Panc1 (cell line): ENCODE data around the gene DHCR24. TPM values are rescaled to one million over a fixed set of nuclear protein-coding genes. Genes with fewer than 3 reads are reported as not detected.

Experiments used
- ATAC-seq: fragments of 200-7000 bp; cut with Tn5 transposase; 2 replicates; pipeline ENCODE4 v1.9.1; 2020; ENCODE audit warnings: mild to moderate bottlenecking, moderate library complexity
- BruUV-seq: library from RNA; stranded (reverse); fragments of 400-500 nt; replicated peaks from 2 replicates; lab custom pipeline; 2021; lab: Mats Ljungman, UMichigan
- CTCF ChIA-PET: fragments of 300-600 bp; sonication (Branson Sonifier 250); formaldehyde crosslinking; loops from one replicate; lab custom pipeline; 2022; ENCODE audit warnings: antibody characterized with exemption; lab: Charles Lee
- POLR2A ChIA-PET: fragments of 300-600 bp; sonication (Branson Sonifier 250); formaldehyde crosslinking; loops from one replicate; lab custom pipeline; 2022; ENCODE audit warnings: antibody characterized with exemption; lab: Charles Lee
- DNase-seq: peaks from one replicate; pipeline ENCODE4 v3.0.0-alpha.2; 2010; ENCODE audit warnings: low read depth, low spot score
- H3K27ac ChIP-seq: 2 replicates; pipeline ENCODE4 v1.5.1; 2011; ENCODE audit warnings: mild to moderate bottlenecking, low read length, inconsistent platforms
- H3K27me3 ChIP-seq: fragments of 200-500 bp; sonication (Bioruptor generic); 2 replicates; pipeline ENCODE4 v1.6.0; 2014; ENCODE audit warnings: low read length, inconsistent platforms; ENCODE audit not compliant: control insufficient read depth, insufficient read depth
- H3K36me3 ChIP-seq: fragments of 200-500 bp; sonication (Bioruptor generic); 2 replicates; pipeline ENCODE4 v1.5.1; 2014; ENCODE audit warnings: inconsistent platforms, mild to moderate bottlenecking, low read length, moderate library complexity; ENCODE audit not compliant: control insufficient read depth, insufficient read depth
- H3K4me1 ChIP-seq: 2 replicates; pipeline ENCODE4 v1.5.1; 2011; ENCODE audit warnings: inconsistent platforms, mild to moderate bottlenecking, low read length, moderate library complexity; ENCODE audit not compliant: control insufficient read depth, insufficient read depth
- H3K4me3 ChIP-seq, 2 experiments: 2 replicates each; pipeline ENCODE4 v1.5.1; 2011 to 2012; ENCODE audit warnings: low read depth in 2 of 2, low read length in 2 of 2, mild to moderate bottlenecking in 2 of 2, inconsistent platforms in 1 of 2, moderate library complexity in 1 of 2
- H3K9me3 ChIP-seq: fragments of 200-500 bp; sonication (Bioruptor generic); 2 replicates; pipeline ENCODE4 v1.5.1; 2014; ENCODE audit warnings: low read depth, mild to moderate bottlenecking, inconsistent platforms, low read length, moderate library complexity; ENCODE audit not compliant: control insufficient read depth, insufficient read depth
- POLR2AphosphoS5 ChIP-seq: IDR thresholded peaks from 2 replicates; pipeline ENCODE4 v1.6.1; 2012; ENCODE audit warnings: mild to moderate bottlenecking, low read depth, low read length, moderate library complexity
- SIN3A ChIP-seq: IDR thresholded peaks from 2 replicates; pipeline ENCODE4 v1.6.1; 2012; ENCODE audit warnings: low read depth, mild to moderate bottlenecking, low read length, moderate library complexity, borderline replicate concordance; ENCODE audit not compliant: insufficient read depth
- TCF7L2 ChIP-seq: IDR thresholded peaks from 2 replicates; pipeline ENCODE4 v1.6.1; 2011; ENCODE audit warnings: mild to moderate bottlenecking, low read depth, low read length, inconsistent platforms
- in situ Hi-C: cut with HindIII; loops from 2 replicates; pipeline ENCODE4 v1.10.0; 2016; ENCODE audit warnings: low sequenced_read_pairs, low pct_unique_long_range_greater_than_20kb
- intact Hi-C: fragments of 100-400 bp; cut with micrococcal nuclease; formaldehyde crosslinking; loops from one replicate; pipeline ENCODE4 v1.10.0; 2022; ENCODE audit not compliant: unreplicated experiment
- total RNA-seq: library from RNA; stranded (reverse); gene quantifications from one replicate; pipeline ENCODE4 v1.2.1, GENCODE V29; 2021; ENCODE audit not compliant: unreplicated experiment
- TF ChIP-seq, protein P1 (sequence below): fragments of 450-650 bp; IDR thresholded peaks from 2 replicates; pipeline ENCODE4 v1.5.1; 2017; ENCODE audit warnings: mild to moderate bottlenecking
- TF ChIP-seq, protein P2 (sequence below), 2 experiments: IDR thresholded peaks; 2 replicates each; pipeline ENCODE4 v1.6.1; 2011 to 2012; ENCODE audit warnings: low read depth in 2 of 2, control low read depth in 1 of 2, low read length in 1 of 2, mild to moderate bottlenecking in 1 of 2, moderate library complexity in 1 of 2; ENCODE audit not compliant: insufficient read depth in 1 of 2

The DHCR24 gene
- total RNA-seq, 1 experiment from 2014 or later = 313 TPM

DNA sequence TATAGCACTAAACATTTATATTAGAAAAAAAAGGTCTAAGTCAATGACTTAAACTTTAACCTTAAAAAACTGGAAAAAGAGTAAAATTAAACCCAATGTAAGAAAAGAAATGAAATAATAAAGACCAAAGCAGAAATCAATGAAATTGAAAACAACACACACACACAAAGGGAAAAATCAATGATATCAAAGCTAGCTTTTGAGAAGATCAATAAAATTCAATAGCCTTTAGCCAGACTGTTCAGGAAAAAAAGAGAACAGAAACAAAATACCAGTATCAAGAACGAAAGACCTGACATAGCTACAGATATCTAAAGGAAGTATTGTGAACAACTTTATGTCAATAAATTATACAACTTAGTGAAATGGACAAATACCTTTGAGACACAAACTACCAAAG is 7.1 kb downstream of the DHCR24 start:
- in situ Hi-C loops = no loop called here
- ChIA-PET POLR2A (interaction anchor here (0.6 kb wide), 1 partner anchor 186 kb away, joined by 3 read pairs; no protein-coding TSS in a partner anchor), CTCF (no interaction called here)
- peaks cover 21% of the 10 kb centered on the region for H3K4me1 ChIP-seq
- H3K27me3 ChIP-seq = no peaks in the 10 kb centered on the region
- TF ChIP-seq TCF7L2 = no peak
- TF ChIP-seq, protein P1, sequence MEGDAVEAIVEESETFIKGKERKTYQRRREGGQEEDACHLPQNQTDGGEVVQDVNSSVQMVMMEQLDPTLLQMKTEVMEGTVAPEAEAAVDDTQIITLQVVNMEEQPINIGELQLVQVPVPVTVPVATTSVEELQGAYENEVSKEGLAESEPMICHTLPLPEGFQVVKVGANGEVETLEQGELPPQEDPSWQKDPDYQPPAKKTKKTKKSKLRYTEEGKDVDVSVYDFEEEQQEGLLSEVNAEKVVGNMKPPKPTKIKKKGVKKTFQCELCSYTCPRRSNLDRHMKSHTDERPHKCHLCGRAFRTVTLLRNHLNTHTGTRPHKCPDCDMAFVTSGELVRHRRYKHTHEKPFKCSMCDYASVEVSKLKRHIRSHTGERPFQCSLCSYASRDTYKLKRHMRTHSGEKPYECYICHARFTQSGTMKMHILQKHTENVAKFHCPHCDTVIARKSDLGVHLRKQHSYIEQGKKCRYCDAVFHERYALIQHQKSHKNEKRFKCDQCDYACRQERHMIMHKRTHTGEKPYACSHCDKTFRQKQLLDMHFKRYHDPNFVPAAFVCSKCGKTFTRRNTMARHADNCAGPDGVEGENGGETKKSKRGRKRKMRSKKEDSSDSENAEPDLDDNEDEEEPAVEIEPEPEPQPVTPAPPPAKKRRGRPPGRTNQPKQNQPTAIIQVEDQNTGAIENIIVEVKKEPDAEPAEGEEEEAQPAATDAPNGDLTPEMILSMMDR = no peak
- TF ChIP-seq, protein P2, sequence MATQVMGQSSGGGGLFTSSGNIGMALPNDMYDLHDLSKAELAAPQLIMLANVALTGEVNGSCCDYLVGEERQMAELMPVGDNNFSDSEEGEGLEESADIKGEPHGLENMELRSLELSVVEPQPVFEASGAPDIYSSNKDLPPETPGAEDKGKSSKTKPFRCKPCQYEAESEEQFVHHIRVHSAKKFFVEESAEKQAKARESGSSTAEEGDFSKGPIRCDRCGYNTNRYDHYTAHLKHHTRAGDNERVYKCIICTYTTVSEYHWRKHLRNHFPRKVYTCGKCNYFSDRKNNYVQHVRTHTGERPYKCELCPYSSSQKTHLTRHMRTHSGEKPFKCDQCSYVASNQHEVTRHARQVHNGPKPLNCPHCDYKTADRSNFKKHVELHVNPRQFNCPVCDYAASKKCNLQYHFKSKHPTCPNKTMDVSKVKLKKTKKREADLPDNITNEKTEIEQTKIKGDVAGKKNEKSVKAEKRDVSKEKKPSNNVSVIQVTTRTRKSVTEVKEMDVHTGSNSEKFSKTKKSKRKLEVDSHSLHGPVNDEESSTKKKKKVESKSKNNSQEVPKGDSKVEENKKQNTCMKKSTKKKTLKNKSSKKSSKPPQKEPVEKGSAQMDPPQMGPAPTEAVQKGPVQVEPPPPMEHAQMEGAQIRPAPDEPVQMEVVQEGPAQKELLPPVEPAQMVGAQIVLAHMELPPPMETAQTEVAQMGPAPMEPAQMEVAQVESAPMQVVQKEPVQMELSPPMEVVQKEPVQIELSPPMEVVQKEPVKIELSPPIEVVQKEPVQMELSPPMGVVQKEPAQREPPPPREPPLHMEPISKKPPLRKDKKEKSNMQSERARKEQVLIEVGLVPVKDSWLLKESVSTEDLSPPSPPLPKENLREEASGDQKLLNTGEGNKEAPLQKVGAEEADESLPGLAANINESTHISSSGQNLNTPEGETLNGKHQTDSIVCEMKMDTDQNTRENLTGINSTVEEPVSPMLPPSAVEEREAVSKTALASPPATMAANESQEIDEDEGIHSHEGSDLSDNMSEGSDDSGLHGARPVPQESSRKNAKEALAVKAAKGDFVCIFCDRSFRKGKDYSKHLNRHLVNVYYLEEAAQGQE (IDR thresholded peaks at IDR 0.05; ENCODE audit: insufficient read depth in 1 of 2, low read depth in 2 of 2, low read length in 1 of 2) = no peak
- no peak for TF ChIP-seq SIN3A
- H3K36me3 ChIP-seq = peaks cover 17% of the 10 kb centered on the region
- intact Hi-C loops = no loop called here
- no peaks in the 10 kb centered on the region for H3K9me3 ChIP-seq
- DNase-seq = no peak
- no peak for ATAC-seq
- H3K27ac ChIP-seq = no peak overlapping the region
- no peak overlapping the region for H3K4me3 ChIP-seq
- no TSS peak for BruUV-seq

DNA sequence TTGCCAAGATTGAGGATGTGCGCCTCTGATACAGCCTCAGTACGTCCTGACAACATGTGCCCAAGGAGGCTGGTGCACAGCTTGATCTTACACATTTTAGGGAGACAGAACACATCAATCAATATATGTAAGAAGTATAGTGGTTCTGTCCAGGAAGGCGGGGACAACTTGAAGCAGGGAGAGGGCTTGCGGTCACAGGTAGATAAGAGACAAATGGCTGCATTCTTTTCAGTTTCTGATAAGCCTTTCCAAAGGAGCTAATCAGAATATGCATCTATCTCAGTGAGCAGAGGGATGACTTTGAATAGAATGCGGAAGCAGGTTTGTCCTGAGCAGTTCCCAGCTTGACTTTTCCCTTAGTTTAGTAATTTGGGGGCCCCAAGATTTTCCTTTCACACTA is 10.2 kb downstream of the DHCR24 start:
- Histone ChIP-seq H3K36me3 (peaks cover 23% of the 10 kb centered on the region), H3K4me3 (no peak overlapping the region), H3K9me3 (no peaks in the 10 kb centered on the region), H3K27me3 (no peaks in the 10 kb centered on the region), H3K27ac (no peak overlapping the region), H3K4me1 (no peaks in the 10 kb centered on the region)
- POLR2A ChIA-PET = no interaction called here
- ATAC-seq (no peak), DNase-seq (no peak)
- TF ChIP-seq, protein P1 = no peak
- BruUV-seq = no TSS peak
- in situ Hi-C loops (no loop called here), intact Hi-C loops (no loop called here)
- CTCF ChIA-PET = no interaction called here

DNA sequence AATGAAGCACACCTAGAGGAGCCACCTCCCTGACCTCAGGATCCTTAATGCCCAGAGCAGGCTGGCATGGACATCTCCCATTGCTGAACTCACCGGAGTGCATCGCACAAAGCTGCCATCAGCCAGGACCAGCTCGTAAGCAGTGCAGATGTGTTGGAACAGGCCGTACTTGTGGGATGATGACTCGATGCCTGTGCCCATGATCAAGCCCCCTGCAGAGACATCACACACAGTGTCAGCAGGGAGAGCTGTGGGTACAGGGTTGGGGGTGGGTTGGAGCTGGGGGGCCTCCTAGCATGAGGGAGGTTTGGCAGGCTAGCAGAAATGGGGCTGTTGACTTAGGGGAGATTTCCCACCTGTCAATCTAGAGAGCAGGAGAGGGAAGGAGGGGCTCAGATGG is 12.0 kb downstream of the DHCR24 start:
- CTCF ChIA-PET = no interaction called here
- POLR2A ChIA-PET = no interaction called here
- Histone ChIP-seq H3K4me3 (no peak overlapping the region), H3K36me3 (peaks cover 26% of the 10 kb centered on the region), H3K4me1 (no peaks in the 10 kb centered on the region), H3K9me3 (no peaks in the 10 kb centered on the region), H3K27me3 (no peaks in the 10 kb centered on the region), H3K27ac (no peak overlapping the region)
- no peak for ATAC-seq
- TF ChIP-seq TCF7L2 (no peak), POLR2AphosphoS5 (no peak), SIN3A (no peak)
- TF ChIP-seq, protein P1 = no peak
- TF ChIP-seq, protein P2 (IDR thresholded peaks at IDR 0.05; ENCODE audit: insufficient read depth in 1 of 2, low read depth in 2 of 2, low read length in 1 of 2) = no peak
- no peak for DNase-seq
- in situ Hi-C loops (no loop called here), intact Hi-C loops (no loop called here)
- BruUV-seq = no TSS peak
